ENCODE results near the gene PARP1. TPM values are rescaled to one million over a fixed set of nuclear protein-coding genes. Genes with fewer than 3 reads are reported as not detected.
"Not testable (repeated sequence)": the region's sequence is repeated elsewhere in the genome, so short reads cannot be mapped to it uniquely, and the experiment has no call there.

Gene PARP1
- total and polyA plus RNA-seq, 2 donors (not counting 1 experiment from before 2014, with no cell fraction given): 61.7 to 78.4 TPM

DNA sequence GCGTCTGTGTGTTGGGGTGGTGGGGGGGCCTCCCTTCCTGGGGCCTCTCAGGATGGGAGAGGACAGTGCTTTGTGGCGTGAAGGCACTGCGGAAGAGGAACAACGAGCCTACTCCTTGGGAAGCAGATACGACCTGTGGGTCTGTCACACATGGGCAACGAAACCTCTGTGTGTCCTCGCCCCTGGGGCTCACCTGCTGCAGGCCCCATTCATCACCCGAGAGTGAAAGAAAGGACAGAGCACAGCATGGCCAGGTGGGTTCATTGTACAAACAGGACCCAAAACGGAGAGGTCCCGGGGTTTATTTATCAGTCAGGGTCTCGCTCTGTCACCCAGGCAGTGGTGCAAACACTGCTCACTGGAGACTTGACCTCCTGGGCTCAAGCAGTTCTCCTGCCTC is 58.8 kb downstream of the PARP1 start:
- Histone ChIP-seq H4K20me1 (ENCODE audit: control insufficient read depth, extremely low read depth, insufficient read depth, low read length) (no peaks in the 10 kb centered on the region), H2AFZ (ENCODE audit: low read length) (no peak overlapping the region), H3K4me3 (replicated peaks in 1 of 4; ENCODE audit: control extremely low read depth in 1 of 4, insufficient read depth in 1 of 4, low read depth in 3 of 4, low read length in 4 of 4) (no peak overlapping the region), H3K4me1 (ENCODE audit: control insufficient read depth, extremely low read depth, insufficient read depth, low read length) (no peaks in the 10 kb centered on the region), H3K4me2 (ENCODE audit: extremely low read depth, insufficient read depth, low read length) (no peak overlapping the region), H3K27me3 (ENCODE audit: control insufficient read depth, insufficient read depth, low read length) (no peaks in the 10 kb centered on the region), H3K9me3 (ENCODE audit: control insufficient read depth, insufficient read depth, low read depth, low read length) (no peaks in the 10 kb centered on the region), H3K27ac (ENCODE audit: insufficient read depth, low read length) (no peak overlapping the region), H3K79me2 (ENCODE audit: control insufficient read depth, insufficient read depth, low read length) (no peaks in the 10 kb centered on the region), H3K36me3 (ENCODE audit: control insufficient read depth, insufficient read depth, low read length) (no peaks in the 10 kb centered on the region), H3K9ac (ENCODE audit: insufficient read depth, low read length) (no peak overlapping the region)
- TF ChIP-seq EZH2 (IDR thresholded peaks at IDR 0.05; ENCODE audit: low read length, missing control alignments): no peak
- TF ChIP-seq, protein P1, sequence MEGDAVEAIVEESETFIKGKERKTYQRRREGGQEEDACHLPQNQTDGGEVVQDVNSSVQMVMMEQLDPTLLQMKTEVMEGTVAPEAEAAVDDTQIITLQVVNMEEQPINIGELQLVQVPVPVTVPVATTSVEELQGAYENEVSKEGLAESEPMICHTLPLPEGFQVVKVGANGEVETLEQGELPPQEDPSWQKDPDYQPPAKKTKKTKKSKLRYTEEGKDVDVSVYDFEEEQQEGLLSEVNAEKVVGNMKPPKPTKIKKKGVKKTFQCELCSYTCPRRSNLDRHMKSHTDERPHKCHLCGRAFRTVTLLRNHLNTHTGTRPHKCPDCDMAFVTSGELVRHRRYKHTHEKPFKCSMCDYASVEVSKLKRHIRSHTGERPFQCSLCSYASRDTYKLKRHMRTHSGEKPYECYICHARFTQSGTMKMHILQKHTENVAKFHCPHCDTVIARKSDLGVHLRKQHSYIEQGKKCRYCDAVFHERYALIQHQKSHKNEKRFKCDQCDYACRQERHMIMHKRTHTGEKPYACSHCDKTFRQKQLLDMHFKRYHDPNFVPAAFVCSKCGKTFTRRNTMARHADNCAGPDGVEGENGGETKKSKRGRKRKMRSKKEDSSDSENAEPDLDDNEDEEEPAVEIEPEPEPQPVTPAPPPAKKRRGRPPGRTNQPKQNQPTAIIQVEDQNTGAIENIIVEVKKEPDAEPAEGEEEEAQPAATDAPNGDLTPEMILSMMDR (conservative IDR thresholded peaks at IDR 0.05 in 1 of 2, IDR thresholded peaks at IDR 0.05 in 1 of 2; ENCODE audit: low read depth in 1 of 2, low read length in 2 of 2): no peak
- DNase-seq (ENCODE audit: low read depth in 2 of 2): no peak

GRCh38 chr1:226344441-226345259 is 63.2 kb downstream of the PARP1 start:
- Histone ChIP-seq H3K4me2 (ENCODE audit: extremely low read depth, insufficient read depth, low read length) (no peak overlapping the region), H3K36me3 (ENCODE audit: control insufficient read depth, insufficient read depth, low read length) (no peaks in the 10 kb centered on the region), H2AFZ (ENCODE audit: low read length) (no peak overlapping the region), H3K79me2 (ENCODE audit: control insufficient read depth, insufficient read depth, low read length) (no peaks in the 10 kb centered on the region), H3K27me3 (ENCODE audit: control insufficient read depth, insufficient read depth, low read length) (no peaks in the 10 kb centered on the region), H3K4me1 (ENCODE audit: control insufficient read depth, extremely low read depth, insufficient read depth, low read length) (no peaks in the 10 kb centered on the region), H3K9me3 (ENCODE audit: control insufficient read depth, insufficient read depth, low read depth, low read length) (no peaks in the 10 kb centered on the region), H3K9ac (ENCODE audit: insufficient read depth, low read length) (no peak overlapping the region), H3K27ac (ENCODE audit: insufficient read depth, low read length) (no peak overlapping the region), H4K20me1 (ENCODE audit: control insufficient read depth, extremely low read depth, insufficient read depth, low read length) (no peaks in the 10 kb centered on the region), H3K4me3 (replicated peaks in 1 of 4; ENCODE audit: control extremely low read depth in 1 of 4, insufficient read depth in 1 of 4, low read depth in 3 of 4, low read length in 4 of 4) (no peak overlapping the region)
- TF ChIP-seq EZH2 (IDR thresholded peaks at IDR 0.05; ENCODE audit: low read length, missing control alignments): no peak
- TF ChIP-seq, protein P1 (conservative IDR thresholded peaks at IDR 0.05 in 1 of 2, IDR thresholded peaks at IDR 0.05 in 1 of 2; ENCODE audit: low read depth in 1 of 2, low read length in 2 of 2): no peak
- no peak for DNase-seq (ENCODE audit: low read depth in 2 of 2)

- no peak for TF ChIP-seq EZH2 (IDR thresholded peaks at IDR 0.05; ENCODE audit: low read length, missing control alignments)
- TF ChIP-seq, protein P1 (conservative IDR thresholded peaks at IDR 0.05 in 1 of 2, IDR thresholded peaks at IDR 0.05 in 1 of 2; ENCODE audit: low read depth in 1 of 2, low read length in 2 of 2): no peak
- no peak overlapping the region for H2AFZ ChIP-seq (ENCODE audit: low read length)
- no peaks in the 10 kb centered on the region for H3K79me2 ChIP-seq (ENCODE audit: control insufficient read depth, insufficient read depth, low read length)
- H3K36me3 ChIP-seq (ENCODE audit: control insufficient read depth, insufficient read depth, low read length): no peaks in the 10 kb centered on the region
- H3K4me2 ChIP-seq (ENCODE audit: extremely low read depth, insufficient read depth, low read length): no peak overlapping the region
- H3K4me1 ChIP-seq (ENCODE audit: control insufficient read depth, extremely low read depth, insufficient read depth, low read length): no peaks in the 10 kb centered on the region
- no peak for DNase-seq (ENCODE audit: low read depth in 2 of 2)
- H3K27me3 ChIP-seq (ENCODE audit: control insufficient read depth, insufficient read depth, low read length): no peaks in the 10 kb centered on the region
- H4K20me1 ChIP-seq (ENCODE audit: control insufficient read depth, extremely low read depth, insufficient read depth, low read length): no peaks in the 10 kb centered on the region
- no peak overlapping the region for H3K27ac ChIP-seq (ENCODE audit: insufficient read depth, low read length)
- no peak overlapping the region for H3K4me3 ChIP-seq (replicated peaks in 1 of 4; ENCODE audit: control extremely low read depth in 1 of 4, insufficient read depth in 1 of 4, low read depth in 3 of 4, low read length in 4 of 4)
- H3K9me3 ChIP-seq (ENCODE audit: control insufficient read depth, insufficient read depth, low read depth, low read length): no peaks in the 10 kb centered on the region
- H3K9ac ChIP-seq (ENCODE audit: insufficient read depth, low read length): no peak overlapping the region
These were observed 65.2 kb downstream of the PARP1 start for GRCh38 chr1:226342656-226343055.

DNA sequence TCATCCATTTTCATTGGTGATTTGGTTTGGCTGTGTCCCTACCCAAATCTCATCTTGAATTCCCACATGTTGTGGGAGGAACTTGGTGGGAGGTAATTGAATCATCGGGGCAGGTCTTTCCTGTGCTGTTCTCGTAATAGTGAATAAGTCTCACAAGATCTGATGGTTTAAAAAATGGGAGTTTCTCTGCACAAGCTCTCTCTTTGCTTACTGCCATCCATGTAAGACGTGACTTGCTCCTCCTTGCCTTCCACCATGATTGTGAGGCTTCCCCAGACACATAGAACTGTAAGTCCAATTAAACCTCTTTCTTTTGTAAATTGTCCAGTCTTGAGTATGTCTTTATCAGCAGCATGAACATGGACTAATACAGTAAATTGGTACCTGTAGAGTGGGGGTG is 67.8 kb downstream of the PARP1 start:
- not testable (repeated sequence) for H3K36me3 ChIP-seq (ENCODE audit: control insufficient read depth, insufficient read depth, low read length); DNase-seq (ENCODE audit: low read depth in 2 of 2); H3K4me3 ChIP-seq (replicated peaks in 1 of 4; ENCODE audit: control extremely low read depth in 1 of 4, insufficient read depth in 1 of 4, low read depth in 3 of 4, low read length in 4 of 4); H3K9ac ChIP-seq (ENCODE audit: insufficient read depth, low read length); H3K9me3 ChIP-seq (ENCODE audit: control insufficient read depth, insufficient read depth, low read depth, low read length); H3K4me2 ChIP-seq (ENCODE audit: extremely low read depth, insufficient read depth, low read length); H3K79me2 ChIP-seq (ENCODE audit: control insufficient read depth, insufficient read depth, low read length); H3K4me1 ChIP-seq (ENCODE audit: control insufficient read depth, extremely low read depth, insufficient read depth, low read length); H3K27ac ChIP-seq (ENCODE audit: insufficient read depth, low read length); H3K27me3 ChIP-seq (ENCODE audit: control insufficient read depth, insufficient read depth, low read length); H2AFZ ChIP-seq (ENCODE audit: low read length); H4K20me1 ChIP-seq (ENCODE audit: control insufficient read depth, extremely low read depth, insufficient read depth, low read length)

Data from fibroblast of lung (primary cell).